H1 (cell line): ENCODE data around the gene TMEM89.

Source experiments
- CTCF ChIP-seq, 3 experiments: IDR thresholded peaks; 1 replicate in 2 of 3; 2 replicates in 1 of 3; pipeline versions ENCODE4 v1.5.1 to v1.6.1; 2011; ENCODE audit warnings: low read length in 3 of 3, mild to moderate bottlenecking in 3 of 3, inconsistent platforms in 2 of 3, low read depth in 1 of 3, moderate library complexity in 1 of 3; ENCODE audit not compliant: insufficient read depth in 1 of 3; ENCODE audit errors: control extremely low read depth in 1 of 3
- EGR1 ChIP-seq: IDR thresholded peaks from 2 replicates; pipeline ENCODE4 v1.6.1; 2011; ENCODE audit warnings: low read depth, low read length, borderline replicate concordance
- MAFK ChIP-seq: IDR thresholded peaks from 2 replicates; pipeline ENCODE4 v1.6.1; 2012; ENCODE audit warnings: low read depth, mild to moderate bottlenecking, improper control_type of control experiment, low read length
- SIX5 ChIP-seq: IDR thresholded peaks from 2 replicates; pipeline ENCODE4 v1.6.1; 2011; ENCODE audit warnings: mild to moderate bottlenecking, low read depth, low read length

GRCh38 chr3:48662145-48662752 lies 40.7 kb upstream of the TMEM89 start:
- TF ChIP-seq CTCF (IDR thresholded peaks at IDR 0.05; ENCODE audit: control extremely low read depth in 1 of 3, insufficient read depth in 1 of 3, low read depth in 1 of 3, low read length in 3 of 3) (no peak), EGR1 (no peak), SIX5 (no peak), MAFK (no peak)
